Suppressor macrophage treated with lipopolysaccharide for 1 hour (primary cell): ENCODE measurements around the gene AGO1.

ENCODE experiments used
- DNase-seq, 3 donors: peaks; one replicate each; pipeline ENCODE4 v3.0.0-alpha.2; 2020 to 2022

AGO1 gene

DNA sequence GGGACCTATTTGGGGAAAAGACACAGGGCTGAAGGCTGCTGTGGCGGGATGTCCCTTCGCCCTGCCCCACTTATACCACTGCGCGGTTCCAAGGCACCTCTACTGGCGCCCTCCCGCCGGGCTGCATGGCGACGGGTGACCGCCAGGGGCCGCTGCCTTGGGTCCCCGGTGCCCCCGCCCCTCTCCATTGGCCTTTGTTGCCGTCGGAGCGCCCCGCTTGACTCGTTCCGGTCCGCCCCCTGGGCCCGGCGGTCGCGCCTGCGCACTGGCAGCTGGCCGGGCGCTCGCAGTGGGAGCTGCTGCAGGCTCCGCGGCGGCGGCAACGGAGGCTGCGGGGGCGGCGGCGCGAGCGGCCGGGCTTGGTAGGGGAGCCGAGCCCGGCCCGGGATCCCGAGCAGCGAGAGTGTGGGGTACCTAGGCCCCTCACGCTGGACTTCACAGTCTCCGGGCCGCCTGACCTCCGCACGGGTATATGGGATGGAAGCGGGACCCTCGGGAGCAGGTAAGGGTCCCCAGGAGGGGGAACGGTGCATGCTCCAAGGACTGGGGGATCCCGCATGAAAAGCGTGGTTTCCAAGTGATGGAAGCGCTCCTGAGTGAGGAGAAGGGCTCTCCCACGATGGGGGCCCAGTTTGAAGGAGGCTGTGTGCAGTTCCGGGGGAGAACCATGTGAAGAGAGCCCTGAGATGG, at the start of gene AGO1:
Gene AGO1, plus strand, starts transcription at position 265 of the 690 bp plus-strand sequence. Its CDS starts 213 bp downstream, at position 478.
- DNase-seq = peak; percentile 96 to 98 (median 97)

GRCh38 chr1:35833395-35833794, 49.6 kb upstream of the AGO1 start:
- DNase-seq = no peak

DNA sequence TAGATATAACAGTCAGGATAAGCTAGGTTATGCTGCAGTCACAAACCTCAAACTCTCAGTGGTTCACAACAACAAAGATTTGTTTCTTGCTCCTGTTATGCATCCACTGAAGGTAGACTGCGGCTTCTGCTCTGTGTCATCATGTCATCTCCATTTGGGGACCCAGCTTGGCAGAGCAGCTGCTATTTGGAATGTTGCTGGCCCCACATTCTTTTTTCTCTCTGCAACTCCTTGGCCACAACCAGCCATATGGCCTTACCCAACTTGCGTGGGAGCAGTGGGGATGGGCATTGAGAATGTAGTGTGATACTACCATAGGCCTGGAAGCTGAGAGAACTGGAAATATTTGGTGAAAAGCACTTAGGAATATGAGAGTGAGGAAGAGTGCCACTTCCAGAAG, 48.8 kb upstream of the AGO1 start:
- no peak for DNase-seq

DNA sequence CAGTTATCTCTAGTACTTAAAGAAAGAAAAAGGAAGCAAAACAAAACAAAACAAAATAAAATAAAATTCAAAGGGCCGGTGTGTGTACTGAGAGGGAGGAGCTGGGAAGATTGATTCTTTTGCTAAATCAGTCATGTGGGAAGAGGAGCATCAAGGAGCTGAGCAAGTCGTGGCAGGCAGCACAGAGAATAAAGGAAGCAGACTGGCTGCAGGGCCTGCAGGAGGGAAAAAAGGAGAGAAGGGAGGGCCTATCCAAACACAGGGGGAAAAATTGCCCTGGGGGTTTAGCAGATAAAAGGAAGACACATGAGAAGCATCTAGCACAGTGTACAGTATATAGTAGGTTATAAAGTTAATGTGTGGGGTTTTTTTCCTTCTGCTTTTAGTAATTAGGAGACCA, 47.6 kb upstream of the AGO1 start:
- DNase-seq = no peak

GRCh38 chr1:35836734-35837133, 46.3 kb upstream of the AGO1 start:
- DNase-seq = no peak

- DNase-seq = peak; percentile 44 to 73 (median 69)
These were observed 44.2 kb upstream of the AGO1 start for GRCh38 chr1:35838693-35839245.

- DNase-seq = no peak
These were observed 38.2 kb upstream of the AGO1 start for GRCh38 chr1:35844826-35845225.

- DNase-seq = no peak
These were observed 37.2 kb upstream of the AGO1 start for GRCh38 chr1:35845766-35846165.

- peak; percentile 53 to 80 (median 56) for DNase-seq
These were observed 35.0 kb upstream of the AGO1 start for GRCh38 chr1:35847935-35848565.

DNA sequence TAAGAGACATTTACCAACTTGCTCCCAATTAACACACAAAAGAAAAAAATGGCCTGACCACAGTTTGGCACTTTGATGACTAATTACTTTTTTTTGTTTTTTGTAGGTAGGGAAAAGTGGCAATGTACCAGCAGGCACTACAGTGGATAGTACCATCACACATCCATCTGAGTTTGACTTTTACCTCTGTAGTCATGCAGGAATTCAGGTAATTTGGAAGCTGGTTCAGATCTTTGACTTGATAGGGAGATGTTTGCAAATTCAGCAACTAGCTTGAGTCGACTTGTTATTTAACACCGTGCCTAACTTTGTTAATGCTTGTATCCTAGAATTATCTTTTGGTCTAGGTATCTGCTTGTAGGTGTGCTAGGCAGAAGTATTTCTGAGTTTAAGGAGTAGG, 33.0 kb upstream of the AGO1 start:
- no peak for DNase-seq

GRCh38 chr1:35850716-35851115, 32.3 kb upstream of the AGO1 start:
- DNase-seq = no peak

DNA sequence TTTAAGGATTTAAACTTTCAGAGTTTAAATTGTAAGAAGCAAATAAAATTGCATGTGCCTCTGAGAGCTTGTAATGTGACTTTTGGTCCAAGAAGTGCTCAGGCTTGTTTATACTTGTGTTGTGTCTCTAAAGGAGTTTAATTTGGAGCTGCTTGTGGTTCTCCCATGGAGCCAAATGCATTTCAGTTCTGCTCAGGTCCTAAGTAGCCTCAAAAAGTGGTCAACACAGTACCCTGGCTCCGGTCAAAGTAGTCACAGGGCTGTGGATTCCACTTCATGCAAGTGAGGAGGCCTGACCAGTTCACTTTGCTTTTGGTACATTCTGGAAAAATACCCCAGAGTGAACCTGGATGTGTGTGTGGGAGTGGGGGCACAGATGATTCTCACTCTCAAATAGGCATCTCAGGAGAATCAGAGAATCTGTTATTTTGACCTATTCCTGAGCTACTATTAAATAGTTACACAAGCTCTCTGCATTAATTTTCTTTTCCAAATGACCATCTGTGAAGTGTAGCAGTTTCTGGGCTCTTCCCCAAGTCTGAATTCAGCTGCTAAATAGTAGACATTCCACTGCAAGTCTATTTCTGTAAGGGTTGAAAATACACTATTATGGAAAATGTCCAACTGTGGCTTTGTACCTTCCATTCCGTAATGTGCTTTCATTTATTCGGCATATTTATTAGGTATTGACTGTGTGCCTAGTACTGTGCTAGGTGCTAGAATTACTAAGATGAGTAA, 31.7 kb upstream of the AGO1 start:
- DNase-seq = no peak

DNA sequence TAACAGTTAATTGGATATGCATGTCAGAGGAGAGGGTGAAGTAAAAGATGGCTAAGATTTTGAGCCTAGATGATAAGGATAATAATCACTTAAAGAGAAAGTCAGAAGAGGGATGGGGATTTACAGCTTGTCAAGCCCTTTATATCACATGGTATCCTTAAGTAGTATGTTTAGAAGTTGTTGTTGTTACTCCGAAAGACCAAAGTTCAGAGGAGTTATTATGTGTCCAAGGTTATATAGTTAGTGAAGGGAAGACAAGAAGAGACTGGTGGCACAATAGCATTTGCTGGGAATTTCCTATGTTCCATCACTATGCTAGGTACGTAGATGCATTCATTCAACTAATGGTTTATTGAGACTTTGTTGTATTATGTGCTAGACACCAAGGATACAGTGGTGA, 30.8 kb upstream of the AGO1 start:
- DNase-seq = no peak

GRCh38 chr1:35854989-35855700, 27.9 kb upstream of the AGO1 start:
- DNase-seq = no peak

DNA sequence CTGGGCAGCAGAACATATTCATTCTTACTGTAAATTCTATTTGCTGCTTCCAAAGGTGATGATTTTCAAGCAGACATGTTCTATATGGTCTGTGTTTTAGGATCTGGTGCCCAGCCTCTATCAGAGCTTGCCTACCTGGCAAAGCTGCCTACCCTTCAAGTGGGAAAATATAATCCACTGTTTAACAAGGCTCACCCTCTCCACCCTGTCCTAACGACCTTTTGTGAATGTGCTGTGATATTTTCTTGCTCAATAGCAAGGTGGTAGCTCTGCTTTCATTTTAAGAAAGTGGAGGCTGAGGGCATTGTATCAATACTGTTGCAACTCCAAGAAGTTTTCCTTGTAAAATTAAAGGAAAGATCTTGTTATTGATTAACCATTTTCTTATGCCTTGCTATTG, 26.0 kb upstream of the AGO1 start:
- no peak for DNase-seq

- DNase-seq = peak; percentile 54 to 59 (median 56)
These were observed 25.2 kb upstream of the AGO1 start for GRCh38 chr1:35857830-35858229.

- DNase-seq = peak; percentile 48 to 74 (median 74)
These were observed 22.3 kb upstream of the AGO1 start for GRCh38 chr1:35860696-35861095.

DNA sequence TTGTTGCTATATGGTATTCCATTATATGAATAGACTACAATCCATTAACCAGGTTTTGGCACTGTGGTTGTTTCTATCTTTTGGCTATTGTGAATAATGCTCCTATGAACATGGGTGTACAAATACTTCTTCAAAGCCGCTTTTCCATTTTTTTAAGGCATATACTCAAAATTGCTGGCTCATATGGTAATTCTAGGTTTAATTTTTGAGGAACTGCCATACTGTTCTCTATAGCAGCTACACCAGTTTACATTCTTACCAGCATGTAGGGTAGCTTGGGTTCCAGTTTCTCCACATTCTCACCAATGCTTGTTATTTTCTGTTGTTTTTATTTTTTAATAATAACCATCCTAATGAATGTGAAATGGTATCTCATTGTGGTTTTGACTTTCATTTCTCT, 19.9 kb upstream of the AGO1 start:
- DNase-seq = no peak

- peak; percentile 21 to 37 (median 33) for DNase-seq
These were observed 19.0 kb upstream of the AGO1 start for GRCh38 chr1:35863881-35864625.

DNA sequence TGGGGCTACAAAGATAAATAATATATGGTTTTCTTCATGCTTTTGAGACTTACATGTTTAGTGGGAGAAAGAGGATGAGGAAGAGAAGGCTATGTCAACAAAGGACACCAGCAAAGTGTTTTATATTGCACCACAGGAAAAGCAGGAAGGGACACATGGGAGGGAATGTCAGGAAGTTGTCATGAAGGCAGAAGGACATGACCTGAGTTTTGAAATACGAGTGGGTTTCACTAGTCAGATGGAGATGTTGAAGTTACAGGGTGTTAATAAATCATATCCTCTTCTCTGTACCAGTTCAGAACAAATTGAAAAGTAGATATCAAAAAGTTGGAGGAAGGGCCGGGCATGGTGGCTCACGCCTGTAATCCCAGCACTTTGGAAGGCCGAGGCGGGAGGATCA, 18.2 kb upstream of the AGO1 start:
- DNase-seq = peak; percentile 56 to 80 (median 73)

- peak; percentile 56 to 69 (median 62) for DNase-seq
These were observed 16.0 kb upstream of the AGO1 start for GRCh38 chr1:35866991-35867390.
